ENCODE measurements around the gene NAV2.

The NAV2 gene

DNA sequence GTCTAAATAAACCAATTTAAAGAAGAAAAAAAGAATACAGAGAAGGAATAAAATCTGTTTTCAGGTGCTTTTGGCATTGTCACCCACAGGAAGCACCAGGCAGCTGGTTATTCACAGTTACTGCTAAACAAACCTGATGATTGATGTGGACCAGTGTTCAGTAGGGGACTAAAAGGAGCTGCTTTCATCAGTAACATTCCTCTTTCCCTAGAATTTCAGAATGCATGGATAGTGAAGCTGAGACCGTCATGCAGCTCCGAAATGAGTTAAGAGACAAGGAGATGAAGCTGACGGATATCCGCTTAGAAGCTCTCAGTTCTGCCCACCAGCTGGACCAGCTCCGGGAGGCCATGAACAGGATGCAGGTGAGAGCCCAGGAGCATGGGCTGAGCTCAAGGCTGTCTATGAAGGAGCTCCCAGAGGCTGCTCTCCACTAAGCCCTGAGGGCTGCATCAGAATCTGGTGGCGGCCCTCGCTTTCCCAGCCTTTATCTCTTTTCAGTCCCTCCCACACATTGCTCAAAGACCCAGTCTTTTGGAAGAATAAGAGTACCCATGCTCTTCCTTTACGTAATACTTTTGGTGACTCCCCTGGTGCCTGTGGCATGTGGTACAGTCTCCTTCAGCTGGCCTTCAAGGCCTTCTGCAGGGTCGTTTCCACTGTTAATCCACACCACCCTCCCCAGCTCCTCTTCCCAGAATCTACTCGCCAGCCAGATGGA, 378.2 kb downstream of the NAV2 start:
- no peak for DNase-seq (ENCODE audit: low read depth)

DNA sequence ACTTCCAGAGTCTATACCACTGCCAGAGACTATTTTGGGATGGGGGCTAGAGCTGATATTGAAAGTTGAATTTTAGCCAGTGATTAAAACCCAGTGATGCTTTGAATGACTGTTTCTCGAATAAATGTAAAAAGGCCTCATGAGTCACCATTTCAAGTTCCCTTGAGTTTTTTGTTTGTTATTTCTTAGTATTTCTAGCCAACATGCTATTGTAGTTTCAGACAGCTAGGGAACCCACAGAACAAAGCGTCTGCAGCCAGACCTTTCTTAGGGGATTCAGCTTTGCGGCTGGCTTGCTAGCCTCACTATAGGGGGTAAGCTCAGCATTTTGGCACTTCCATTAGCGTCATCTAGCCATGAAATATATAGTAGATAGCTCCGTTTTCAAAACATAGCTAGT, 381.1 kb downstream of the NAV2 start:
- no peak for DNase-seq (ENCODE audit: low read depth)

DNA sequence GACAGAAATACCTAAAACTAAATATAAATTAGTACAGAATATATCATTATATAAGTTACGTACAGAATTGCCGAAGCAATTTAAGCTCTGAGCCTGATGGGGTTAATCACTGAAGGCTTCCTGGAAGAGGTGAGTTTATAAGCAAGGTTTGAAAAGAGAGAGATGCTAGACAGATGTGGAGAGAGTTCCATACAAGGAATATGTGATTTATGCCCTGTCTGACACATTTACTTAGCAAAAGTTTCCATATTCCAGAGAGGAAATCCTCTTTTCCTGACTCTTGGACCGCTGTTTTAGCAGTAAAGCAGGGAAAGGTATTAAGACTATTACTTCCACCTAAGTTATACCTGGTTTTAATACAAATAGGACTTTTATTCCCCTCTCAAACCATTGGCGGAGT, 382.6 kb downstream of the NAV2 start:
- no peak for DNase-seq (ENCODE audit: low read depth)

DNA sequence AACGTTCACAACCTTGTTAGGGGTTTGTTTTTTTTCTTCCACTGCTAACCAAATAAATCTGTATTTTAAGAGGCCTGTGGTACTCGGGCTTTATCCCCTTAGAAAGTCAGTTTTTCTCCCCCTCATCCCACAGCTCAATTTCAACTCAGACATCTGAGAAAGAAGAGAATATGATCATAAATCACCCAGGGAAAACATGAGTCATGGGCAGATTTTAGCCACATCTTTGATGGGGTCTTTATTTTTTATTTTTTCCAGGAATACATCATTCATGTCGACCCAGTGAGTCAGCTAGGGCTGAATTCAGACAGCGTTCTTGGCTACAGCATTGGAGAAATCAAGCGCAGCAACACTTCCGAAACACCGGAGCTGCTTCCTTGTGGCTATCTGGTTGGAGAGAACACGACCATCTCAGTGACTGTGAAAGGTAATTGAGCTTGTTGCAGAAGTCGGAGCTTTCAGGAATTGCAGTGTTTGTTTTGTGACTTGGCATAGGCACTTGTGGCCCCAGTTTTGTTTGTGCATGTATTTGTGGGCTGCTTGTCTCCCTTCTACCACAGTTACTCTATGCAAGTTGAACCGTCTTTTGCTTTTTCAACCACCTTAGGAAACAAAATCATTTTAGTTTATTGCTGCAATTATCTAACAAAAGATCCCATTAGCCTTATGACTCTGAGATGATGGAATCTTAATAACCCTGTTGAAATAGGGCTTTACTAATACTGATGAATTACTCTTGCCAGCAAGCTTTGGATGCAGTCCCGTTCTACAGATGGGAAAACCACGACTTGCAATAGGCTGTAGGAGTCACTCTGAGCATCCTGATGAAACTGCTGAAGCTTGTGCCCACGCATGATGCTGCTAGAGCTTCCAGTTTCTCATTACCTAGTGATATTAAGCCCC, 384.9 kb downstream of the NAV2 start:
- no peak for DNase-seq (ENCODE audit: low read depth)

DNA sequence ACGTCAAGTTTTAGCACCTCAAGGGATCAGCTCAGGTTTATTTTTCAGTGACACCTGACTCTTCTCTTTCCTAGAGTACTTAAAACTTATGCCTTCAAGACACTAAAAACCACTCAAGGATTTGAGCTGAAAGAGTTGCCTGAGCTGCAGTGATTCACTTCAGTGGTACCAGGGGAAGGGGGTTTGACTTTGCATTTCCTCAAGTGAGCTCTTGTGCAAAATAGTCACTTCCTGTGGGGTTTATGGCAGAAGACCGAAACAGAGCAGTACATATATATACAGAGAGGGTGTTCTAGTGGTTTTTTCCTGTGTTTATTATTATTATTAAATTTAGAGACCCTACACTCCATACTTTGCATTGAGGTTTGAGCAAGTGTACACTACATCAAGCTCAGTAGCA, 386.9 kb downstream of the NAV2 start:
- no peak for DNase-seq (ENCODE audit: low read depth)

DNA sequence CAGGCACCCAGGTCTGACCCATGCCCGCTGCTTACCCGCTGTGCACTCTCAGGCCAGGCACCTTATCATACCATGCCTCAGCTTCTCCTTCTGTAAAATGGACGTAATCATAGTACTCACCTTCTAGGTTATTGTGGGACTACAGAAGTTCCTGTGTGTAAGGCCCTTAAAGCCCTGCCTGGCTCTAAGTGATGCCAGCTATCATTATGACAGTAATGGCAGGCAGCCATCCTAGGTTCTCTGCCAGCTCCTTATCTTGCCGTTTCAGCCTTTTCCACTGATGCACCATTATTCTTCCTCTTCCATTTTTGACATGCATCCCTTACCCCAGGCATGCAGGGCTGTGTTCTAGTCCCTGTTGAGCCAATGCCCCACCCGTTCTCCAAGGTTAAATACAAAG, 389.8 kb downstream of the NAV2 start:
- DNase-seq (ENCODE audit: low read depth) = no peak

DNA sequence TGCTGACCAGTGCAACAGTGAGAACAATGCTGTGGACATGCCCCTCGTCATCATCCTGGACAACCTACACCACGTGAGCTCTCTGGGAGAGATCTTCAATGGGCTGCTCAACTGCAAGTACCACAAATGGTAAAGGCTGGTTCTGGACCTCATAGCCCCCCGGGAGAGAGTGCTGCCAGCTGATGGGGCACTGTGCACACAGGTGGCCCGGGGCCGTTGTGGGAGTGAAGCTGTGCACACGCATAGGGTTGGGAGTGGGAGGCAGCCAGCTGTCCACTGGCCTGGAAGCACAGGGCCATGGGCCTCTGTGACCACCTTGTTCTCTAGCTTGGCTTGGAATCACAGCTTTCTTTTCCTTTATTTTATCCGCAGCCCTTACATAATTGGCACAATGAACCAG, 390.6 kb downstream of the NAV2 start:
- DNase-seq (ENCODE audit: low read depth) = no peak

DNA sequence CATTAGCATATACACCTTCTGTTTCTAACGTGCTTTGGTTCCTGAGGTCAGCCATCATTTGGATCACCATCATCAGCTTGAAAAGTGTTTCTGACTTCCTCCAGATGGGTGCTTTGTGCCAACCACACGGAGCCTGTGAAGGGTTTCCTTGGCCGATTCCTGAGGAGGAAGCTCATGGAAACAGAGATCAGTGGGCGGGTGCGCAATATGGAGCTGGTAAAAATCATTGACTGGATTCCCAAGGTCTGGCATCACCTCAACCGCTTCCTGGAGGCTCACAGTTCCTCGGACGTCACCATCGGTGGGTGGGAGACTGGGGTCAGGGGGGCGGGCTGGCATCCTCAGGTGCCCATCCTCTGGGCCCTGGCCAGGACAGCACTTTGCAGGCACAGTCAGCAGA, 392.8 kb downstream of the NAV2 start:
- DNase-seq (ENCODE audit: low read depth) = no peak

DNA sequence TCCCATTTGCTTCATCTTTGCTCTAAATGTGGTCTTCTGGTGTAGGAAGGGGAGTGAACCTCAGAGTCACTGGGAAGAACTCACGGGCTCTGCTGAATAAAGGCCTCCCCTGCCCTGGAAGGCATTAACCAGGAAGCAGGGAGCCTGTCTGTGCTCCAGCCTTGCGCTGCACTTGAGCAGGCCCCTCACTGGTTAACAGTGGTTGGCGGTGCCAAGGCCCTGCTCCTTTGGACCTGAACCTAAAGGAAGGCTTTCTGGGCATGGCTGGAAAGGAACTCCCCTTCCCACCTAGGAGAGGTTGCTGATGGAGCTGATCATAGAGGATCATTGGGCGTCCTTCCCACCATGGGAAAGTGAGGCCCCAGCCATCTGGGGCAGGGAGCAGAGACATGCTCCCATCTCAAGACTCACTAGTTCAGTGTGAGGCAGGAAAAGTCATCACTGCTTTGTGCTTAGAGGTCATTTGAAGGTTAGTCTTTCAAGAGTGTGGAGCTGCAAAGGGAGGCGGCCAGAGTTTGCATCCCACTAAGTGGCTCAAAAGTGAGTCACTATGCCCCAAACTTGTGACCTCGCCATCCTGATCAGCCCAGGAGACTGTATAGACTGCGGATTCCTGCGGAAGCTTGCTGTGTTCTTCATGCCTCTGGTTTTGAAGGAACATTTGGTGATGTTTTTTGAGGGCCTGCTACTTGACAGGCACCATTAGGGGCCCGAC, 397.3 kb downstream of the NAV2 start:
- no peak for DNase-seq (ENCODE audit: low read depth)

DNA sequence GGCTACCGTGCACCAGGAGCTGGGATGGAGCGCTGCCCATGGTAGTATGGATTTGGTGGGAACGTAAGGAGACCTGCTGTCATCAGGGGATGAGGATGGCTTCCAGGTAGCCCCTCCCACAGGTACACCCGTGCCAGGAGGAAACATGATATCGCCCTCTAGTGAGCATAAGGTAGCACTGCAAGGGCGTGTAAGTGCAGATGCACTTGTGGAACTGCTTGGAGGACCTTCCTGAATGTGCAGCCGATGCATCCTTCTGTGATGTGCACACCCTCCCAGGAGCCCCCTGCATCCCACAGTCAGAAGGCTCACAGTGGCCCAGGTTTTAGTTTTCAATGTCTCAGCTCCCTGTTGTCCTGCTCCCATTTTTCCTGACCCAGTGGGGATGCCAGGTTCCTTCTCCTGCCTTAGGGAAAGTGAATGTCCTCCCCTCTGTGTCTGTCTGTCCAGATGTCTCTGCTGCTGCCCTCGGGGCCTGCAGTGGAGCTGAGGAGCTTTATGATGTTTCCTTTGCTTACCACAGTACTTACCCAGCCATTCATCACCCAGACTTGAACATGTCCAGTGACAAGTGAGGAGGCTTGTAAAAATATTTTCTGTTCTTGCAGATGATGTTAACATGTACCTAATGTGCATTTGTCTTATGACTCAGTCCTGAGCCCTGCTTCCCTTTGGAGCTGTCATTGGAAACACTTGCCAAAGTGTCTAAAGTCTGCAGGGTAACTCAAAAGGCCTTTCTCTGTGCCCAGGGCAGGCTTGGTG, 398.5 kb downstream of the NAV2 start:
- DNase-seq (ENCODE audit: low read depth) = no peak

DNA sequence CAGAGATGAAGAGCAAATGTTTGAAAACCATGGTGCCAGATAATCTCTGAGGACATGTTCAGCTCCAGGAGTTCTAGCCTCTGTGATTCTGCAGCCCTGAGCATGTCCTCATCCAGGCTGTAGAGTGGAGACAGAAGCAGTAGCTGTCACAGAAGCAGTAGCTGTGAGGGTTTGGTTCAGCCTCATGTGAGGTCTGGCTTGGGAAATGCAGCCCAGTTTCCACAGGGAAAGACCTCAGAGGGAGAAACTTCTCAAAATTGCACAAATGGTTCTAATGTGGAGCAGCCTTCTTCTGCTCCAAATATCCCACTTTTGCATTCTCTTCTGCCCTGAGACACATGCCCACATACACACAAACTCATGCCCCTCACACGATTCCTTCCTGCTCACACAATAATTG, 399.2 kb downstream of the NAV2 start:
- no peak for DNase-seq (ENCODE audit: low read depth)

DNA sequence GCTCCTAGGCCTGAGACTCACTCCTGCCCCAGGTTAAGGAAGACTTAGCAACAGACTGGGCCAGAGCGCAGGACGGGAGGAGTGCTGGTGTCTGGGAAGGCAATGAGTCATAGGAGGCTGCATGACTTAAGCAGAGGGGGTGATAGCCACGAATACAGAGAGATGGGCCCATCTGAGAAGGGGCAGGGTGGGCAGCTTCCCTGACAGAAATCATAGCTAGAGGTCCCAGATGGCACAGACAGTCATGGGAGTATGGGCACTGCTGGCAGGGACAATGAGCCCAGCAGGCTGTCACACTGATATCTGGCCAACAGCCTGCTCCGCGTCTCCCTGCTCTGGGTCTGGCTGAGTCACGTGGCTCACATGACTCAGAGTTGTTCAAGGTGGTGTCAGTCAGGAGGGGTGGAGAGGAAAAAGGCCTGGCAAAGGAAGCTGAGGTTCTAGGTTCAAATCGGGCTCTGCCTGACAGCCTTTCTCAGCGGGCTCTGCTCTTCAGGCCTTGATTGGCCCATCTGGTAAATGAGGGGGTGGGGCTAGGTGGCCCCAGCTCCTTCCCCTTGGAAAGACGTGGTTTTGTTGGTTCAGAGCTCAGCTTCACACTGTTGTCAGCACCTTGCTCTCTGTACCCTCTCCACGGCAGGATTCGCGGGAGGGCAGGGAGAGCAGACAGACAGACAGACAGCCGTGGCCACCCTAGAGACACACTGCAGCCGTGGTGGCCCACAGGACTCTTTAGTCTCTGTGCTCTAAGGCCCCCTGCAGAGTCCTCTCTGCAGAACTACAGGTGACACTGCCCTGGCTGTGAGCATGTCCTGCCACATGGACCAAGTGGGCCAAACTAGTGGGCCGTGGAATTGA, 399.9 kb downstream of the NAV2 start:
- DNase-seq (ENCODE audit: low read depth) = no peak

DNA sequence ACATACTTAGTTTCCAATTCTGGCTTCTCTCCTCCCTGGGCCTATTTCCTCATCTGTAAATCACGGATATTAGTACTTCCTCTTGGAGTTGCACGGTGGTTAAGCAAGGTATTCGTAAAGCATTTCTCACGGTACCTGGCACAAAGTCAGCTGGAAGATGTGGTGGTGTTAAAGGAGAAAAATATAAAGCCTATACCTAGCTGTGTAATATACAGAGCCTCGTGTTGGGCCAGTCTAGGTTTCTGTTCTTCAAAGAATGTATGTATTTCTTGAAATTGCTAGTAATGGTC, 400.5 kb downstream of the NAV2 start:
- no peak for DNase-seq (ENCODE audit: low read depth)

DNA sequence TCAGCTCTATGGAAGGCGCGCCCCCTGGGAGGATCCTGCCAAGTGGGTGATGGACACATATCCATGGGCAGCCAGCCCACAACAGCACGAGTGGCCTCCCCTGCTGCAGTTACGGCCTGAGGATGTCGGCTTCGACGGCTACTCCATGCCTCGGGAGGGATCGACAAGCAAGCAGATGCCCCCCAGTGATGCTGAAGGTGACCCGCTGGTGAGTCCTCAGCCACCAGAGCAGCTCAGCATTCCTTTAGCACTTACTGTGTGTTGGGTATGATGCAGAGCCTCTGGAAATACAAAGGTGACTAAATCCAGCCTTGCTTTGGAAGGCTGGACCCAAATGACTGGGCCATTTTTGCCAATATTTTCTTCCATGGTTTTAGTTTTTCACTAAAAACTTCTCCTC, 402.0 kb downstream of the NAV2 start:
- no peak for DNase-seq (ENCODE audit: low read depth)

DNA sequence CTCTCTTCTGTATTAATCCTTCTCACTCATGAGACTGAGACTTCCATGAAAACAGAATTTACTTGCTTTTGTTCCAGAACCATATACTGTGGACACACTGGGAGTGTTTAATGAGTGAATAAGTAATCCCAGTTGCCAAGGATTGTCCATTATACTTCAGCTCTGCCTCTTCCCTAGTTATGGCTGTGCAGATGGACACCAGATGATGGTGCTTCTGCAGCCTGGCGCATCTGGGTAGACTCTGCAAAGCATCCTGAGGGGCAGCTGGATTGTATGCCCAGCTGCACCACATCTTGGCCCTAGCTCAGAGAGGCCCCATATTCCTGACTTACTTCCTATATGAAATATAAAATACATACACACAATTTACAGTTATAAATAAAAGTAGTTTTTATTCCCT, 404.2 kb downstream of the NAV2 start:
- no peak for DNase-seq (ENCODE audit: low read depth)

DNA sequence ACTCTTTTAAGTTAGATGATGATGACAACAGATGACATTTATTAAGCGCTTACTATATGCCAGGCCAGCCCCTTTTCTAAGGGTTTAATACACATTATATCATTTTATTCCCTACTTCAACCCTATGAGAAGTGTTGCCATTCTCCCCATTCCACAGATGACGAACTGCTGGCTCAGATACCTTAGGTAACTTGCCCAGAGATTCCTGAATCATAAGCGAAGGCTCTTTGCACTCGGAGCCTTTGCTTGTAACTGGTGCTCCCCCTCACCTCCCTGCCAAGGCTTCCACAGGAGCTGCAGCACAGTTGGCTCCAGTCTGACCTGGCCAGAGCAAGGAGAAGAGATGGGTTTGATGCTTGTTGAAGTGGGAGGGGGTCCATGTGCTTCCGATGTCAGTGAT, 404.7 kb downstream of the NAV2 start:
- no peak for DNase-seq (ENCODE audit: low read depth)

DNA sequence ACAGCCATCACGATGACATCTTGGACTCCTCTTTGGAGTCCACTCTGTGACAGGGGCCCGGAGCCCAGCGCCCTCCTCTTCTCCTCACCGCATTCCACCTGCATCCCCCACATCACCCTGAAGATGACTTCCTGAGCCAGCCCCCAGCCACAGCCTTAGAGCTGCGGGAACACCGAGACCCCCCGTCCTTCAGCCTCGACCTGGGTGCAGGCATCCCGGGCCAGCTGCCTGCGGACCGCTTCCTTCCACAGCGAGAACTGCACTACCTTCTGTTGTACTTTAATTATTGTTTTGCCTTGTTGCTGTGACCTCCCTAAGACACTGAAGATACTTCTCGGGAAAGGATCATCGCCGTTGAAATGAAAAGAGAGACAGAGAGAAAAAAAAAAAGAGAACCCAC, 405.6 kb downstream of the NAV2 start:
- DNase-seq (ENCODE audit: low read depth) = no peak

DNA sequence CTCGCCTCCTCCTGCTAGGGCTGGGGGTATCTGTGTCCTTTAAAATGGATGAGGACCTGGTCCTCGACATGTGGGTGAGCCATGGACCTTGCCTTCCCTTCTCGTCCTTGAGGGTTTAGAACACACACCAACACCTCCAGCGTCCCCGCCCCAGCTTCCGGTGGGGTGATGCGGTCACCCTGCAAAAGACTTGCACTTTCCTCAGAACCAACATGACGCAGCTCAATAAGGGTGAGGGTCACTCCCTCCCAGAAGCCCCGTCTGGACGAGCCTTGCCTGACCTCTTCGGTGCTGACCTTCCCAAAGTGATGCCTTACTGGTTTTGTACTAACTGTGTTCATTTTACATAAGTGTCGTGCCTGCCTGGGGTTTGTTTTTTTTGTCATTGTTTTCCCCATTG, 406.7 kb downstream of the NAV2 start:
- DNase-seq (ENCODE audit: low read depth) = no peak

DNA sequence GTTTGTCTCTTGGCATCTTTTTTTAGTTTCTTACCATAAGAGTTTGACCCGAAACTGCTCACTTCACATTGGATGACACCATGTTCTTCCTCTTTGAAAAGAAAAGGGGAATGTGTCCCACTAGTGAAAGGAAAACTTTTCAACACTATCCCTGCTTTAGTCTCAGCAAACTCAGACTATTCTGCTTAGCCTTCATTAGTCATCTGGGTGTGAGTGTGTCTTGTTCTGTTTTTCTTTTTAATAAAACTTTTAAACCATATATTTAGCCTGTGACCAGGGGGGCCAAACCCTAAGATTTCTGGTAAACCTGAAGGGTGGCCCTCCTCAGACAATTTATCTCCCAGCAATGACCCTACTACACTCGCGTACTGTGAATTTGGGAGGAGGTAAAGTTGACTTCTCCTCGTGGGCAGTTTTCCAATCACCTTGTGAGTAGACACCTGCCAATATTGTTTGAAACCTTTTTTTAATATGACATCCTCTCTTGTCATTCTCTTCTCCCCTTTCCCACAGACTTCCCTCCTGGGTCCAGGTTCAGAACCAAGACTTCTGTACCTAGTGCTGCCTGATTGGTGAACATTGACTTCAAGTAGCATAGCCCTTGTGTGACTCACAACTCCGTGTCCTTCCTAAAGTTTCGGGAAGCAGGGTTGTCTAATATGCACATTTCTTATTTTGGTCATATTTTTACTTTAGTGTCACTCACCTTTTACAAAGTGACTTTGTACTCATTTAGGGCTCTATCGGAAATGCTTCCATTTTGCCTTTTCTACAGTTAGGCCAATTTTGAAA, 407.7 kb downstream of the NAV2 start:
- DNase-seq (ENCODE audit: low read depth) = no peak

DNA sequence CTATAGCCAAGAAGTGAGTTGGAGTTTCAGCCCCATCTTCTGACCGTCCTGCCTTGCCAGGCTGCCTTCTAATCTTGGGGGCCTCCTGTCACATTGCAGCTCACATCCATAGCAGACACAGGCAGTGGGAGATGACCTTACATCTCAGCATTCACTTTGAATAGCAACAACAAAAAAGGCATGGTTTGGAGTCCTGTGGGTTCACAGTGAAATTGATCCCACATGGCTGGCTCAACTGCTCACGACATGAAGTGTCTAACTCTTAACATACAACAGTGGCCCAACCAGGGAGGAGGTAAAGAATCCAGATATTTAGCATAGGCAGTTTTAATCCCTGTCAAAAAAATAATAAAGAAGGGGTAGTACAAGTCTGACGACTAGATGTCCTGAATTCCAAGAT, 409.5 kb downstream of the NAV2 start:
- DNase-seq (ENCODE audit: low read depth) = no peak

DNA sequence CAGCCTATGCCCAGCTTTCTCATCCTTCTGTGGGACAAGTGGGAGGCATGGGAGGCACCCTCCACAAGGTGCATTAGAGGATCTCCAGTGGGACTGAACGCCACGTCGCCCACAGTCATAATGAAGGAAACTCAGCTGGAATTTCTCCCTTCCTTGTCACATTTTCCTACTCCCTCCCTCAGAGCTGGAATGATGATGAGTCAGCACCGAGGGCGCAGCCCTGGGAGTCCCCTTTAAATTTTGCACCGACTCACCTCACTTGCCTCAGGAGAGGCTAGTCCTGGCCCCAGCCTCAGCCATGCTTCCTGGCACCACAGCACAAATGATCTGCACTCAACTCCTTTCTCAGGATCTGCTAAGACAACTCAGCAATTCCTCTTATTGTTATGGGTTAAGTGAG, 413.3 kb downstream of the NAV2 start:
- no peak for DNase-seq (ENCODE audit: low read depth)

Data from stimulated activated CD8-positive, alpha-beta memory T cell treated with anti-CD3 and anti-CD28 coated beads, Interleukin-15, amount 100 ng/mL, for 24 hours (primary cell).